Measurements from ENCODE around the gene PLCB1. TPM values are rescaled to one million over a fixed set of nuclear protein-coding genes. Genes with fewer than 3 reads are reported as not detected.

Gene PLCB1
- total and polyA plus RNA-seq, 2 donors (not counting 3 experiments of a cell fraction or from before 2014, with no cell fraction given): 10.2 to 53.4 TPM

DNA sequence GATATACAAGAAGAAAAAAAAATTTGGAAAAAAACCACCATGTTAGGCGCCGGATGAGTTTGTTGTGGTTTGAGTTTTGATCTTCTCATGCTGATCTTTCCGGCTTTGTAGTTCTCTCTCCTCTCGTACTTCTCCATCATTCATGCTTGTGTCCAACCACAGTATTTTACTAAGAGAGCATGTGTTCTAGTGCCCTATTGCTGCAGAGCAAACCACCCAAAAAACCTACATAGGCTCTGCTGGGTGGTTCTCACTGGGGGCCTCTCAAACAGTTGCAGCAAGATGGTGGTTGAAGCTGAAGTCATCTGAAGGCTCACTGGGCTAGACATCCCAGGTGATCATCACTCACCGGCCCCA, 404.2 kb downstream of the PLCB1 start:
- BruUV-seq (replicated peaks): no TSS peak
- dilution Hi-C loops (cut with MboI; ENCODE audit: extremely low pct_ligation_motif_present, low sequenced_read_pairs): no loop called here
- CTCF ChIA-PET: interaction anchor here (1.0 to 5.2 kb wide), 8 partner anchors 11 to 598 kb away, joined by 3 to 46 read pairs (median 4); no protein-coding TSS in a partner anchor

DNA sequence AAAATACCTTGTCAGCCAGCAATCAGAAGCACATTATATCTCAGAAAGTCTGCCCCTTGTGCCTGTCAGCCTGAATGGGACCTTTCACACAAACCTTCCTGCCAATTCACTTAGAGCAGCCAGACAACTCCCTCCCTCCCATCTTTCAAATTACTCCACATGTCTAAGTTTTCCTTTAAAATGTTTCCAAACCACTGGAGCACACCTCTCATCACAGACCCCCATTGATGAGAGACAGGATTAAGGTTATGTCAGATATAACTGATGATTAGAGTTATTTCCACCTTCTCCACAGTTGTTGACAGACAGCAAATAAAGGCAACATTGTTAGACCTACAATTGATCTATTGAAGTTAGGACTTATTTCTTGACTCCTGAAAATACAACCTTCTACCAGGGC, 408.4 kb downstream of the PLCB1 start:
- TF ChIP-seq JUN (IDR thresholded peaks at IDR 0.05; ENCODE audit: borderline replicate concordance, insufficient read depth, insufficient read length, low read depth) (no peak), GATA2 (IDR thresholded peaks at IDR 0.05; ENCODE audit: insufficient read depth, insufficient read length, low read depth, low read length) (no peak), EZH2 (IDR thresholded peaks at IDR 0.05; ENCODE audit: borderline replicate concordance, low read depth, low read length, severe bottlenecking) (no peak), POLR2AphosphoS5 (IDR thresholded peaks at IDR 0.05; ENCODE audit: insufficient read depth, low read depth, low read length) (no peak)
- TF ChIP-seq, protein P1, sequence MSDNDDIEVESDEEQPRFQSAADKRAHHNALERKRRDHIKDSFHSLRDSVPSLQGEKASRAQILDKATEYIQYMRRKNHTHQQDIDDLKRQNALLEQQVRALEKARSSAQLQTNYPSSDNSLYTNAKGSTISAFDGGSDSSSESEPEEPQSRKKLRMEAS (IDR thresholded peaks at IDR 0.05; ENCODE audit: insufficient read depth, insufficient read length): no peak
- no peak overlapping the region for H3K4me3 ChIP-seq (replicated peaks in 1 of 3; ENCODE audit: insufficient read depth in 1 of 3, low read depth in 1 of 3, low read length in 3 of 3)
- no peak for DNase-seq (ENCODE audit: low read depth, low spot score)
- CTCF ChIA-PET: no interaction called here
- H3K9me1 ChIP-seq (replicated peaks; ENCODE audit: control insufficient read depth, extremely low read depth, insufficient read depth, low read length): no peaks in the 10 kb centered on the region
- H3K79me2 ChIP-seq (ENCODE audit: control insufficient read depth, insufficient read depth, low read length): no peaks in the 10 kb centered on the region
- H2AFZ ChIP-seq (ENCODE audit: low read depth, low read length): no peak overlapping the region
- H4K20me1 ChIP-seq (replicated peaks; ENCODE audit: control insufficient read depth, extremely low read depth, insufficient read depth, low read length): no peaks in the 10 kb centered on the region
- no peak overlapping the region for H3K27ac ChIP-seq (ENCODE audit: insufficient read depth, low read depth, low read length)
- dilution Hi-C loops (cut with MboI; ENCODE audit: extremely low pct_ligation_motif_present, low sequenced_read_pairs) (no loop called here), intact Hi-C loops (cut with micrococcal nuclease) (no loop called here)
- no TSS peak for BruUV-seq (replicated peaks)
- FAIRE-seq: no peak
- H3K9ac ChIP-seq (replicated peaks; ENCODE audit: extremely low read depth, insufficient read depth, low read length): no peak overlapping the region
- no peaks in the 10 kb centered on the region for H3K9me3 ChIP-seq (replicated peaks; ENCODE audit: control insufficient read depth, insufficient read depth, low read length)
- no peak overlapping the region for H3K4me2 ChIP-seq (ENCODE audit: insufficient read depth, low read length)
- POLR2A ChIA-PET: no interaction called here
- H3K36me3 ChIP-seq (ENCODE audit: control insufficient read depth in 2 of 2, extremely low read depth in 1 of 2, insufficient read depth in 2 of 2, low read length in 2 of 2): no peaks in the 10 kb centered on the region
- H3K27me3 ChIP-seq (ENCODE audit: control insufficient read depth in 2 of 2, insufficient read depth in 2 of 2, low read length in 2 of 2): no peaks in the 10 kb centered on the region
- peaks cover 14% of the 10 kb centered on the region for H3K4me1 ChIP-seq (ENCODE audit: control insufficient read depth, extremely low read depth, insufficient read depth, low read length)

More for the DNA sequence above, 404.2 kb downstream of the PLCB1 start:
- no peak for FAIRE-seq
- Histone ChIP-seq H3K9ac (replicated peaks; ENCODE audit: extremely low read depth, insufficient read depth, low read length) (no peak overlapping the region), H3K79me2 (ENCODE audit: control insufficient read depth, insufficient read depth, low read length) (no peaks in the 10 kb centered on the region), H2AFZ (ENCODE audit: low read depth, low read length) (no peak overlapping the region), H3K27ac (ENCODE audit: insufficient read depth, low read depth, low read length) (no peak overlapping the region), H3K9me3 (replicated peaks; ENCODE audit: control insufficient read depth, insufficient read depth, low read length) (no peaks in the 10 kb centered on the region), H3K4me2 (ENCODE audit: insufficient read depth, low read length) (no peak overlapping the region), H3K4me3 (replicated peaks in 1 of 3; ENCODE audit: insufficient read depth in 1 of 3, low read depth in 1 of 3, low read length in 3 of 3) (no peak overlapping the region), H3K9me1 (replicated peaks; ENCODE audit: control insufficient read depth, extremely low read depth, insufficient read depth, low read length) (no peaks in the 10 kb centered on the region), H4K20me1 (replicated peaks; ENCODE audit: control insufficient read depth, extremely low read depth, insufficient read depth, low read length) (no peaks in the 10 kb centered on the region), H3K36me3 (ENCODE audit: control insufficient read depth in 2 of 2, extremely low read depth in 1 of 2, insufficient read depth in 2 of 2, low read length in 2 of 2) (no peaks in the 10 kb centered on the region), H3K4me1 (ENCODE audit: control insufficient read depth, extremely low read depth, insufficient read depth, low read length) (peaks cover 7% of the 10 kb centered on the region), H3K27me3 (ENCODE audit: control insufficient read depth in 2 of 2, insufficient read depth in 2 of 2, low read length in 2 of 2) (no peaks in the 10 kb centered on the region)
- TF ChIP-seq POLR2A (IDR thresholded peaks at IDR 0.05; ENCODE audit: low read depth, low read length) (no peak), EZH2 (IDR thresholded peaks at IDR 0.05; ENCODE audit: borderline replicate concordance, low read depth, low read length, severe bottlenecking) (no peak)
- intact Hi-C loops (cut with micrococcal nuclease): no loop called here
- POLR2A ChIA-PET: no interaction called here
- no peak for DNase-seq (ENCODE audit: low read depth, low spot score)
